MM.1S (cell line): ENCODE data around the gene ZBTB1.

Experiments
- EZH2phosphoT487 ChIP-seq: fragments of 300-600 bp; sonication (generic); IDR thresholded peaks from 2 replicates; pipeline ENCODE4 v1.6.1; 2018; ENCODE audit warnings: antibody characterized with exemption, low read length
- TF ChIP-seq, protein P1 (sequence below): fragments of 300-600 bp; sonication (generic); IDR thresholded peaks from 2 replicates; pipeline ENCODE4 v1.5.1; 2016; ENCODE audit warnings: antibody characterized with exemption, low read length, mixed read lengths

DNA sequence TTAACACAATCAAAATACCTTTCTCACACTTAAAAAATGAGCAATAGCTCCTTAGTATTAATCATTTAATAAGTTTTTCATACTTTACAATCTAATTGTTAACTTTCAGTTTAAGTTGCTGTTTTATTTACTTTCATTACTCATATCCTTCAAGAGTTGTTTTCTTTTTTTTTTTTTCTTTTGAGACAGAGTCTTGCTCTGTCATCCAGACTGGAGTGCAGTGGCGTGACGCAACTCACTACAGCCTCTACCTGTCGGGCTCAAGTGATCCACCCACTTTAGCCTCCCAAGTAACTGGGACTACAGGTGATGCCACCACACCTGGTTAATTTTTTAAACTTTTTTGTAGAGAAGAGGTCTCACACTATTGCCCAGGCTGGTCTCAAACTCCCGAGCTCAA lies 16.1 kb downstream of the ZBTB1 start:
- TF ChIP-seq, protein P1, sequence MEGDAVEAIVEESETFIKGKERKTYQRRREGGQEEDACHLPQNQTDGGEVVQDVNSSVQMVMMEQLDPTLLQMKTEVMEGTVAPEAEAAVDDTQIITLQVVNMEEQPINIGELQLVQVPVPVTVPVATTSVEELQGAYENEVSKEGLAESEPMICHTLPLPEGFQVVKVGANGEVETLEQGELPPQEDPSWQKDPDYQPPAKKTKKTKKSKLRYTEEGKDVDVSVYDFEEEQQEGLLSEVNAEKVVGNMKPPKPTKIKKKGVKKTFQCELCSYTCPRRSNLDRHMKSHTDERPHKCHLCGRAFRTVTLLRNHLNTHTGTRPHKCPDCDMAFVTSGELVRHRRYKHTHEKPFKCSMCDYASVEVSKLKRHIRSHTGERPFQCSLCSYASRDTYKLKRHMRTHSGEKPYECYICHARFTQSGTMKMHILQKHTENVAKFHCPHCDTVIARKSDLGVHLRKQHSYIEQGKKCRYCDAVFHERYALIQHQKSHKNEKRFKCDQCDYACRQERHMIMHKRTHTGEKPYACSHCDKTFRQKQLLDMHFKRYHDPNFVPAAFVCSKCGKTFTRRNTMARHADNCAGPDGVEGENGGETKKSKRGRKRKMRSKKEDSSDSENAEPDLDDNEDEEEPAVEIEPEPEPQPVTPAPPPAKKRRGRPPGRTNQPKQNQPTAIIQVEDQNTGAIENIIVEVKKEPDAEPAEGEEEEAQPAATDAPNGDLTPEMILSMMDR: no peak
- no peak for TF ChIP-seq EZH2phosphoT487
